Stimulated activated CD4-positive, alpha-beta T cell treated with anti-CD3 and anti-CD28 coated beads, TNF-alpha, amount 100 ng/mL, for 48 hours (primary cell): ENCODE results near the gene SNAP91.

Experiments used
- DNase-seq, 3 donors: peaks; one replicate each; pipeline ENCODE4 v3.0.0-alpha.2; 2020; ENCODE audit warnings: low read depth in 3 of 3

SNAP91 gene

GRCh38 chr6:83546636-83547035 is 162.3 kb downstream of the SNAP91 start:
- DNase-seq = no peak

- no peak for DNase-seq
Measured at GRCh38 chr6:83539678-83540077, 169.2 kb downstream of the SNAP91 start.

GRCh38 chr6:83536647-83537589 is 172.0 kb downstream of the SNAP91 start:
- DNase-seq = no peak

- DNase-seq = peak in 2 of 3 donors; percentile 26 to 31
Measured at GRCh38 chr6:83536034-83536646, 172.8 kb downstream of the SNAP91 start.

GRCh38 chr6:83518816-83519480 is 190.0 kb downstream of the SNAP91 start:
- DNase-seq = no peak

GRCh38 chr6:83517500-83517899 is 191.4 kb downstream of the SNAP91 start:
- no peak for DNase-seq

GRCh38 chr6:83514866-83515466 is 193.9 kb downstream of the SNAP91 start:
- peak in 1 of 3 donors; percentile 16 for DNase-seq

- no peak for DNase-seq
Measured at GRCh38 chr6:83514466-83514865, 194.4 kb downstream of the SNAP91 start.

GRCh38 chr6:83511901-83512681 is 196.8 kb downstream of the SNAP91 start, which contains the start of gene PRSS35:
TSS of gene PRSS35 (plus strand) at chr6:83512534. CDS start at chr6:83523442, 10,908 bp downstream.
- no peak for DNase-seq

GRCh38 chr6:83511266-83511665 is 197.6 kb downstream of the SNAP91 start:
- DNase-seq = no peak

- DNase-seq = no peak
Measured at GRCh38 chr6:83510791-83511190, 198.1 kb downstream of the SNAP91 start.

- DNase-seq = no peak
Measured at GRCh38 chr6:83509441-83509840, 199.5 kb downstream of the SNAP91 start.

- no peak for DNase-seq
Measured at GRCh38 chr6:83505356-83505755, 203.5 kb downstream of the SNAP91 start.
